Skin epidermis (tissue), 12 donors: Measurements from ENCODE around the gene GAA.

Experiments
- H3K27ac ChIP-seq, 21 experiments: fragments of 200-600 bp; sonication (generic) in 11 of 21; one replicate each; pipeline ENCODE4 v1.5.0; 2020; ENCODE audit warnings: mild to moderate bottlenecking in 3 of 21, inconsistent platforms in 2 of 21, moderate library complexity in 2 of 21
- H3K4me3 ChIP-seq, 7 experiments: fragments of 200-600 bp; sonication (generic) in 2 of 7; one replicate each; pipeline ENCODE4 v1.5.0; 2020; ENCODE audit warnings: inconsistent platforms in 2 of 7, mild to moderate bottlenecking in 2 of 7, moderate library complexity in 1 of 7

GAA gene

DNA sequence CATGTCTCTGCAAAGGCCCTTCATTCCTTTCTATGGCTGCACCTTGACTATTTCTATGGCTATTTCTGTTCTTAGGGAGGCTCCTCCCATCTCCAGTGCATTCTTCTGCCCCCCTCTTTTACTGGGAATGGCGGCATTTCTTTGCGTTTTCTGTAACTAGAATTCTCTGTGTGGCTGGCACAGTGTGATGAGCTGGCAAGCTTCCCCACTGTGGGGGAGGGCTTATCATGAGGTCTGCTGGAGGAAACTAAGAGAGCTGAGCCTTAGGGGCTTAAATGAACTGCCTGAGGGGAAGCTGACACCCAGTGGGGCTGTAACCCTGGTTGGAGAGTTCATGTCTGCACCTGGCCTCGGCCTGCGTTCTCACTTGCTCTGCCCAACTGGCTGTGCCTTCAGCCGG lies 67.0 kb downstream of the GAA start:
- Histone ChIP-seq H3K4me3 (no peak overlapping the region), H3K27ac (peak overlapping the region in 1 of 21 experiments; percentile 11)

DNA sequence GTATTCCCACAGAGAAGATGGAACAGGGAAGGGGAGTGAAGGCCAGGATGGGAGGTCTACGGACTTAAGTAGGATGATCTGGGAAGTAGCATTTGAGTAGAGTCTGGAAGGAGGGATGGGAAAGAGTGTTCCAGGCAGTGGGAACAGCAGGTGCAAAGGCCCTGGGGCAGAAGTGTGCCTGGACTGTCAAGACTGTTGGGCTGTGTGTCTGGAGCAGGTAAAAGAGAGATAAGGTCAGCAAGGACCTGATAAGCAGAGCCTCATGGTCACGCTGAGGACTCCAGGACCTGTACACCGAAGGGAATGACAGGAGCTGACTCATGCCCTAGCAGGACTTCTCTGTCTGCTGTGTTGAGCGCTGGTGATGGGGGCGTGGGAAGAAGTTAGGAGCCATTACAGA lies 67.7 kb downstream of the GAA start:
- Histone ChIP-seq H3K27ac (no peak overlapping the region), H3K4me3 (no peak overlapping the region)
